Aorta (tissue), 5 donors: ENCODE measurements around the gene ZFYVE26. TPM values are rescaled to one million over a fixed set of nuclear protein-coding genes. Genes with fewer than 3 reads are reported as not detected.

Source experiments
- ATAC-seq: fragments of 200-7000 bp; cut with Tn5 transposase; one replicate; pipeline ENCODE4 v1.9.1; 2022; ENCODE audit warnings: moderate library complexity; ENCODE audit not compliant: low FRiP score
- DNase-seq, 2 donors: peaks; one replicate each; pipeline ENCODE4 v3.0.0-alpha.2; 2020
- H3K27ac ChIP-seq, 2 donors: one replicate each; pipeline ENCODE4 v1.5.1; 2013; ENCODE audit warnings: low read length in 2 of 2, mild to moderate bottlenecking in 2 of 2, moderate library complexity in 2 of 2, control low read depth in 1 of 2, inconsistent platforms in 1 of 2, low read depth in 1 of 2
- H3K27me3 ChIP-seq, 2 donors: one replicate each; pipeline ENCODE4 v1.6.1; 2013; ENCODE audit warnings: control low read depth in 1 of 2, low read length in 1 of 2, mild to moderate bottlenecking in 1 of 2, moderate library complexity in 1 of 2; ENCODE audit not compliant: insufficient read depth in 2 of 2, control insufficient read depth in 1 of 2
- H3K36me3 ChIP-seq, 2 donors: one replicate each; pipeline ENCODE4 v1.6.1; 2013; ENCODE audit warnings: control low read depth in 1 of 2, low read length in 1 of 2, mild to moderate bottlenecking in 1 of 2; ENCODE audit not compliant: insufficient read depth in 2 of 2, control insufficient read depth in 1 of 2
- H3K4me1 ChIP-seq, 2 donors: one replicate each; pipeline ENCODE4 v1.6.1; 2013; ENCODE audit warnings: low read length in 2 of 2, control low read depth in 1 of 2, mild to moderate bottlenecking in 1 of 2, moderate library complexity in 1 of 2; ENCODE audit not compliant: insufficient read depth in 2 of 2, control insufficient read depth in 1 of 2
- H3K4me3 ChIP-seq, 2 donors: one replicate each; pipeline ENCODE4 v1.5.1; 2013; ENCODE audit warnings: low read length in 2 of 2, control low read depth in 1 of 2, mild to moderate bottlenecking in 1 of 2
- H3K9me3 ChIP-seq: one replicate; pipeline ENCODE4 v1.6.1; 2013; ENCODE audit warnings: mild to moderate bottlenecking, low read length; ENCODE audit not compliant: control insufficient read depth
- WGBS, 2 donors: extraction: QIAGEN DNeasy Blood & Tissue Kit; methylation state at CpG; one replicate each; pipeline ENCODE4 v1.1.7; 2013; 5-methylcytosine and 5-hydroxymethylcytosine counted together
- intact Hi-C, 2 donors: fragments of 100-400 bp; cut with DNase I; formaldehyde crosslinking; loops; one replicate each; pipeline versions ENCODE4 v1.14.2 to v1.15.0; 2022
- long read RNA-seq, 2 donors: library from polyadenylated mRNA; unstranded; transcript quantifications; one replicate each; pipeline ENCODE4 v2.0.0, GENCODE V29; 2020 to 2021
- polyA plus RNA-seq, 2 donors: library from polyadenylated mRNA; stranded (reverse); fragments of 200-250 nt; gene quantifications; one replicate each; pipeline ENCODE4 v1.2.3, GENCODE V29; 2013
- total RNA-seq, 2 donors: library from RNA; stranded (reverse); fragmentation: NEBNext Ultra II Directional; extraction: Animal tissue kit (Norgen Biotek cat#: 25700); gene quantifications; one replicate each; pipeline ENCODE4 v1.2.1, GENCODE V29; 2021
- donor health status: healthy with polysubstance abuse.
- donor health status: Bipolar disorder and iron deficiency.
- donor health status: DM: no; HTN: no; CAD: no.
- donor health status: DM: no; HTN: no; CAD: no.
- donor health status: DM: yes; HTN: yes; CAD: no.

The ZFYVE26 gene
- 10 to 100 TPM; 21.9 to 34.9 TPM for total RNA-seq
- polyA plus RNA-seq: 1 to 10 TPM; 5.9 to 6.2 TPM
- long read RNA-seq, donor 1, partial matches to known transcripts: 9 of 13 reads
- long read RNA-seq, donor 1, other reads (novel, unspliced or antisense): 4 of 13 reads
- long read RNA-seq, donor 2, partial matches to known transcripts: 3 of 6 reads
- long read RNA-seq, donor 2, other reads (novel, unspliced or antisense): 3 of 6 reads

DNA sequence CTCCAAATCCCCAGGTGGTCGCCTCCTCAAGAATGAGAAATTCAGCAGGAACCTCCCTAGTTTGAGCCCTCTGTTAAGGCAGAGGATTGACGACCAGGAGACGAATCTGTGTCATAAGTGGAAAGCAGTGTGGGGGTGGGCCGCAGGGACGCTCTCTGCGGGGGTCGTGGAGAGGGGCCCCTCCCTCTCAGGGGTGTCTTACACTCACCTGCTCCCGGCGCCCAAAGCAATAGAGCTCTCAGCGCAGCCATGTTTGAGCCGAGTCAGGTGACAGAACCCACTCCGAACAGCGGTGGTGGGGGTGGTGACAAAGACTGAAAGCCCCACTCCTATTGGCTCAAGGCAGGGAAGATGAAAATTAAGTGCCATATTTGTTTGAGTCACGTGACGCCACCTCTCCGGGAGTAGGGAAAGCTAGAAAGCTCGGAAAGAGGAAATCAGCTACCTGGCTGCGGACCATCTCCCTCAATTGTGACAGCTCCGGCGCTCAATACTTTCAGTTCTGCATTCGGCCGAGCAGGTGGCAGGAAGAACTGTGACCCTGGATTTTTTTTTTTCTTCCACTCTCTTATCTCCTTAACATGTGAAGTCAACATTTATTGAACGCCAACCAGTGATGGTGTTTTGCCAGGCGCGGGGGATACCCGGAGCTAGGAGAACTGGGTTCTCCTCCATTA, at the start of gene ZFYVE26:
TSS of gene ZFYVE26 (minus strand) at position 265 of the 677 bp plus-strand sequence. CDS start 627 bp downstream, outside the sequence.
- H3K4me3 ChIP-seq: peak within 1 kb of the TSS; percentile 70 to 94
- peak; percentile 95 for ATAC-seq
- no peaks in the 10 kb centered on the region for H3K36me3 ChIP-seq
- H3K27ac ChIP-seq: peak within 1 kb of the TSS in 1 of 2 donors; percentile 62
- H3K27me3 ChIP-seq: no peaks in the 10 kb centered on the region
- WGBS, 2 donors: 0% methylated on average over 26 of the region's 26 CpGs
- DNase-seq: peak; percentile 93 to 95
- H3K4me1 ChIP-seq: no peaks in the 10 kb centered on the region
- no peaks in the 10 kb centered on the region for H3K9me3 ChIP-seq
- intact Hi-C loops: no loop called here

DNA sequence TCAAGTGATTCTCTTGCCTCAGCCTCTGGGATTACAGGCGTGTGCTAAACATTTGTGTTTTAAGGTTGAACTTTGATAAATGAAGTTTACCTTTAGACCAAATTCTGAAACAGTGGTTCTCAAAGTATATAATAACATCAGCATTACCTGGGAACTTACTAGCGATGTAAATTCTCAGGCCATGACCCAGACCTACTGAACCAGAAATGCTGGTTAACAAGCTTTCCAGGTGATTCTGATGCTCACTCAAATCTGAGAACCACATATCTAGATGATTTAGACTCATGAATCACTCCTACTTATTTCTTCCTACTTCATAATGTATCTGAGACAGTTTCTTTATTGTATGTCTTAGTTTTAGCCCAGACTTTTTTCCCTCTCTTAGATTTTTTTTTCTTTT, 46.8 kb upstream of the ZFYVE26 start:
- Histone ChIP-seq H3K4me1 (no peaks in the 10 kb centered on the region), H3K27ac (no peak overlapping the region), H3K9me3 (no peaks in the 10 kb centered on the region), H3K36me3 (no peaks in the 10 kb centered on the region), H3K4me3 (no peak overlapping the region), H3K27me3 (no peaks in the 10 kb centered on the region)
- intact Hi-C loops: no loop called here
- 93 to 97% methylated on average over 2 of the region's 2 CpGs for WGBS, 2 donors
- ATAC-seq (no peak), DNase-seq (no peak)

DNA sequence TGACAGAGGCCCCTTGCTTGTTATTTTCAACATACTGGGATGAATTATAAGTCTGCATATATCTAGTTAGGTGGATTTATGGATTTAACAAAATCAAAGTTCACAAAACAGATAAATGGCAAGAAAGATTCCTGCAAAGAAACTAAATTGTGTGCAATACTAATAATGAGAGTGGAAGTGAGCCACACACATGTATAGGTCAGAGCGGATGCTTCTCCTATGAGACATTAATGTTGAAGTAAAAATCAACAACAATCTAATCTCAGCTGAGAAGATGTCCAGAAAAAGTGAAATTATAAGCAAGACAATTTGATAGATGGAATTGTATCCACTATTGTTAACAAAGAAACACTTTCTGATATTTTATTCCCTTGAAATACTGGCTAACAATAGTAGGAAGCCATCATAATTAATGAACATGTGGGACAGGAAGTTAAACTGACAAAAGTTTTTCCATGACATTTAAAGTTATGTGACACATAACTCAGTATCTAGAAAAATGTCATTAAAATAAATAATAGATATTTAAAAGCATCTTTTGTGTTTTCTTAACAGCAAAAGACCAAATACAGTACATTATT, 42.9 kb upstream of the ZFYVE26 start:
- H3K4me3 ChIP-seq: no peak overlapping the region
- 88 to 98% methylated on average over 1 of the region's 1 CpG for WGBS, 2 donors
- no peaks in the 10 kb centered on the region for H3K4me1 ChIP-seq
- H3K9me3 ChIP-seq: no peaks in the 10 kb centered on the region
- ATAC-seq (no peak), DNase-seq (no peak)
- no peak overlapping the region for H3K27ac ChIP-seq
- H3K36me3 ChIP-seq: no peaks in the 10 kb centered on the region
- no peaks in the 10 kb centered on the region for H3K27me3 ChIP-seq
- intact Hi-C loops: no loop called here

DNA sequence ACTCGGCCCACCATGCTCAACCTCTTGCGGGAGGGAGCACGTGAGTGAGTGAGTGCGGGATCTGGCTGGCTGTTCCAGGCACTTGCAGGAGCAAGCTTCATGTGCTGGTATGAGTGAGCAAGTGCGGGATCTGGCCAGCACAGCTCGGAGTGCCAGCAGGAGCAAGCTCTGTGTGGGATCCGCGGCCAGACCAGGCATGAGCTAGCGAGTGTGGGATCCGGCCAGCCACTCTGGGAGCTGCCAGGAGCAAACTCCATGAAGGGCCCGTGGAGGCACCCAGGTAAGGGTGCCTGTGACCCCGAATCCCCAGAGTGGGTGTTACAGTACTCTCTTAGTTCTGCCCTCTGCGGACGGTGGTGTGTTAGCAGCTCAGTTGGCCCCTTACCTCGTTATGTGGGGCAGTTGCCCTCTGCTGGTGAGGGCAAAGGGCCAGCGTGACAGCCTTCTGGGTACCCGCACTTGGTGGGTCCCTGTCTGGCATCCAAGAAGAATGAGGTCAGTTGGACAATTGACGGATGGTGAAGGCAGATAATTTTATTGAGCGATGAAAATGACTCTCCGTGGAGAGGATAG, 41.5 kb upstream of the ZFYVE26 start:
- H3K4me1 ChIP-seq: no peaks in the 10 kb centered on the region
- H3K9me3 ChIP-seq: no peaks in the 10 kb centered on the region
- no peak overlapping the region for H3K4me3 ChIP-seq
- H3K27me3 ChIP-seq: no peaks in the 10 kb centered on the region
- ATAC-seq (no peak), DNase-seq (peak in 1 of 2 donors; percentile 67)
- intact Hi-C loops: no loop called here
- no peaks in the 10 kb centered on the region for H3K36me3 ChIP-seq
- H3K27ac ChIP-seq: no peak overlapping the region
- 79 to 82% methylated on average over 20 of the region's 20 CpGs for WGBS, 2 donors

DNA sequence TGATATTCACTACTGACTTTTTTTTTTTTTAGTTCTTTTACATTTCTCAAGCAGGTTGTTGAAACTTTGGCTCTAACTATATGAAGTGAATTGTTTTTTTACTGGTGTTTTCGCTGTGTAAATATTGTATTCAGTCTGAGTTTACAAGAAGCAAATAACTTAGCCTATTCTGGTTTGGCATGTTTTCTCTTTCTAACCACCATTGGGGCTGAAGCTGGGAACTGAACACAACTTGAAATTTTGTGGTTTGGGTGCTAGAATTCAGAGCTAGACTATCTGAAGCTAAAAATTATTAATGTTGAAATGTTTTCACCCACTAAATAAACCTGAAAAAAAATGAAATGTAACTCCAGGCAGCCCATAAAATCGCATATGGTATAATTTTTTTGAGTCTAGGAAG, 40.4 kb upstream of the ZFYVE26 start:
- intact Hi-C loops: no loop called here

DNA sequence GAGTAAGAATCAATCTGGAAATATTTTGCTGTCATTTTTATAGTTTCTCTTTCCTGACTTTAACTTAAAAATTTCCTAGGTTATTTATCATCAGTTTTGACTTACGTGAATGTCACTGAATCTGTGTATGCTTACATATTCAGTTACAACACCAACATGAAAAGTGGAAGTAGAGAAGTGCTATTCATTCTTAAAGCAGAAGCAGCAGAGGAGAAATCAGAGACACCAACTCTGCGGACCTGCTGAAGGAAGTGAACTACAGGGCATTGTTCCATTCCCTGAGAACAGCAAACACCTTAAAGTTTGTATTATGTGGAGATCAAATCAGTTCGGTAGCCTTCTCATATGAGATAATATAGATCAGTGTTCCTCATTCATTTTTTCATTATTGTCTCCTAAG, 37.3 kb upstream of the ZFYVE26 start:
- ATAC-seq: no peak

More for the DNA sequence above, 40.4 kb upstream of the ZFYVE26 start:
- Histone ChIP-seq H3K9me3 (no peaks in the 10 kb centered on the region), H3K4me3 (no peak overlapping the region), H3K27ac (no peak overlapping the region), H3K4me1 (no peaks in the 10 kb centered on the region), H3K36me3 (no peaks in the 10 kb centered on the region), H3K27me3 (no peaks in the 10 kb centered on the region)
- DNase-seq: no peak
- ATAC-seq: no peak
- 67 to 81% methylated on average over 2 of the region's 2 CpGs for WGBS, 2 donors

DNA sequence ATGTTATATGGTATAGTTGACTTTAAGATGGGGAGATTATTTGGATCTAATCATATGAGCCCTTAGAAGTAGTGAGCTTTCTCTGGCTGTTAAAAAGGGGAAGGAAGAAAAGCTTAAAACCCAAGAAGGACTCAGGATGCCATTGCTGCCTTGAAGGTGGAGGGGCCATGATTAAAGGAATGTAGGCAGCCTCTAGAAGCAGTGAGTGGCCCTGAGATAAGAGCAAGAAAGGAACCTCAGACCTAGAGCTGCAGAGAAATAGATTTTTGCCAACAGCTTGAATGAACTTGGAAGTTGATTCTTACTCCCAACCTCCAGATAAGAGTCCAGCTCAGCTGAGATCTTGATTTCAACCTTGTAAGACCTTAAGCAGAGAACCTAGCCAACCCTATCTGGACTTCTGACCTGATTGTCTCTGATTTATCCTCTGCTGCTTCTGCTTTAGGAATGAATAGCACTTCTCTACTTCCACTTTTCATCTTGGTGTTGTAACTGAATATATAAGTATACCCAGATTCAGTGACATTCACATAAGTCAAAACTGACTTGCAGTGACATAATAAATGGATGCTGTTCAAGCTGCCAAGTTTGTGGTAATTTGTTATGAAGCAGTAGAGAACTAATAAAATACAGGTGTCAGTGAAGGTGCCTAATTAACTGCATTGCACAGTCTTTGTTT, 36.7 kb upstream of the ZFYVE26 start:
- ATAC-seq: no peak

More for the DNA sequence above, 37.3 kb upstream of the ZFYVE26 start:
- no peaks in the 10 kb centered on the region for H3K27me3 ChIP-seq
- WGBS, 2 donors: 90 to 91% methylated on average over 3 of the region's 3 CpGs
- intact Hi-C loops: no loop called here
- no peaks in the 10 kb centered on the region for H3K9me3 ChIP-seq
- H3K27ac ChIP-seq: no peak overlapping the region
- H3K36me3 ChIP-seq: no peaks in the 10 kb centered on the region
- H3K4me1 ChIP-seq: no peaks in the 10 kb centered on the region
- H3K4me3 ChIP-seq: no peak overlapping the region
- no peak for DNase-seq

DNA sequence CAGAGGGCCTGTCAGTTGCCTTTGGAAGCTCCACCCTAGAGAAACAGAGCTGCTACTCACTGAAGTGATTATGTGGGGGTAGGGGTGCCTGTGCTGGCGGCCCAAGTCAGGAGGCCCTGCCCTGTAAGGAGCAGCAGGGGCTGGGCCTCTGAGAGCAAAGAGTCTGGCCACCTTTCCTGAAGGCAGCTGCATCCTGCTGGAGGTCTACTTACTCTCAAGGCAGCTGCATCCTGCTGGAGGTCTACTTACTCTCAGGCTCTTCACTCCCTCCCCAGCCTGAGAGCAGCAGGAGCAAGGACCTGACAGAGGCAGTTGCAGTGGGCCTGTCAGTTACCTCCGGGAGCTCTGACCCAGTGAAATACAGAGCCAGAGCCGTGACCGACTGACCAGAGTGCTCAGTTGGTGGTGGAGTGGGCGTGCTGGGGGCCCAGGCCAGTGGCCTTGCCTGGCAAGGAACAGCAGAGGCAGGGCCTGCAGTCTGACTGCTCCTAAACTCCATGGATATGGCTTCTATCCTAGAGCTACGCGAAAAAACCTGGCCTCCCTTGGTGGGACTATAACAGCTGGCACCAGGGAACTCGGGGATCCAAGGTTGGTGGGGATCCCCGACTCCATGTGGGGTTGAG, 35.5 kb upstream of the ZFYVE26 start:
- Histone ChIP-seq H3K9me3 (no peaks in the 10 kb centered on the region), H3K4me1 (no peaks in the 10 kb centered on the region), H3K27me3 (no peaks in the 10 kb centered on the region), H3K36me3 (no peaks in the 10 kb centered on the region), H3K27ac (no peak overlapping the region), H3K4me3 (no peak overlapping the region)
- DNase-seq (no peak), ATAC-seq (no peak)
- intact Hi-C loops: no loop called here
- 89 to 90% methylated on average over 9 of the region's 9 CpGs for WGBS, 2 donors

More for the DNA sequence above, 36.7 kb upstream of the ZFYVE26 start:
- no peak overlapping the region for H3K27ac ChIP-seq
- no peak for DNase-seq
- intact Hi-C loops: no loop called here
- H3K4me1 ChIP-seq: no peaks in the 10 kb centered on the region
- H3K36me3 ChIP-seq: no peaks in the 10 kb centered on the region
- no peak overlapping the region for H3K4me3 ChIP-seq
- H3K9me3 ChIP-seq: no peaks in the 10 kb centered on the region
- H3K27me3 ChIP-seq: no peaks in the 10 kb centered on the region
